Dendritic cell treated with granulocyte-macrophage colony-stimulating factor and Interleukin-4, amounts not matched to agents 40 ng/mL and 50 ng/mL, for 4 days (primary cell): Measurements from ENCODE around the gene POLR2A.

ENCODE experiments used
- H3K27ac Mint-ChIP-seq: one replicate; pipeline ENCODE4 v1.8.0; 2022; ENCODE audit warnings: mild to moderate bottlenecking, mixed read lengths
- H3K27me3 Mint-ChIP-seq: one replicate; pipeline ENCODE4 v1.8.0; 2022; ENCODE audit warnings: mild to moderate bottlenecking, mixed read lengths
- H3K36me3 Mint-ChIP-seq: one replicate; pipeline ENCODE4 v1.8.0; 2022; ENCODE audit warnings: low read depth, mixed read lengths
- H3K4me1 Mint-ChIP-seq: one replicate; pipeline ENCODE4 v1.8.0; 2022; ENCODE audit warnings: low read depth, mixed read lengths
- H3K4me3 Mint-ChIP-seq: one replicate; pipeline ENCODE4 v1.8.0; 2022; ENCODE audit warnings: mild to moderate bottlenecking, moderate library complexity, mixed read lengths
- H3K9me3 Mint-ChIP-seq: one replicate; pipeline ENCODE4 v1.8.0; 2022; ENCODE audit warnings: mixed read lengths
- intact Hi-C: fragments of 100-400 bp; cut with micrococcal nuclease; formaldehyde crosslinking; loops from one replicate; pipeline ENCODE4 v1.15.0; 2022

The POLR2A gene

GRCh38 chr17:7513850-7514419 is 29.8 kb downstream of the POLR2A start:
- intact Hi-C loops, result loop anchor here (1.0 to 2.0 kb wide), 2 partner anchors 47 to 75 kb away; partner anchors contain the start of gene SENP3
- no peaks in the 10 kb centered on the region for H3K27me3 Mint-ChIP-seq
- H3K9me3 Mint-ChIP-seq, result no peaks in the 10 kb centered on the region
- peaks cover 58% of the 10 kb centered on the region for H3K36me3 Mint-ChIP-seq
- H3K4me1 Mint-ChIP-seq, result peaks cover 40% of the 10 kb centered on the region
- no peak overlapping the region for H3K4me3 Mint-ChIP-seq
- peak overlapping the region; percentile 39 for H3K27ac Mint-ChIP-seq

GRCh38 chr17:7515911-7516610 is 31.9 kb downstream of the POLR2A start:
- no peaks in the 10 kb centered on the region for H3K27me3 Mint-ChIP-seq
- H3K9me3 Mint-ChIP-seq, result no peaks in the 10 kb centered on the region
- peaks cover 40% of the 10 kb centered on the region for H3K4me1 Mint-ChIP-seq
- no peak overlapping the region for H3K4me3 Mint-ChIP-seq
- intact Hi-C loops, result loop anchor here (2.0 kb wide), 1 partner anchor 73 kb away; no protein-coding TSS in a partner anchor
- peaks cover 37% of the 10 kb centered on the region for H3K36me3 Mint-ChIP-seq
- H3K27ac Mint-ChIP-seq, result peak overlapping the region; percentile 46

GRCh38 chr17:7523033-7523432 is 38.9 kb downstream of the POLR2A start:
- Mint-ChIP-seq H3K36me3 (no peaks in the 10 kb centered on the region), H3K9me3 (peaks cover 7% of the 10 kb centered on the region), H3K4me3 (no peak overlapping the region), H3K27ac (no peak overlapping the region), H3K27me3 (no peaks in the 10 kb centered on the region), H3K4me1 (peaks cover 7% of the 10 kb centered on the region)
- intact Hi-C loops, result loop anchor here (1.0 kb wide), 1 partner anchor 38 kb away; the partner anchor contains the start of gene SENP3

- no peaks in the 10 kb centered on the region for H3K27me3 Mint-ChIP-seq
- H3K36me3 Mint-ChIP-seq, result no peaks in the 10 kb centered on the region
- H3K4me3 Mint-ChIP-seq, result no peak overlapping the region
- H3K27ac Mint-ChIP-seq, result no peak overlapping the region
- peaks cover 6% of the 10 kb centered on the region for H3K4me1 Mint-ChIP-seq
- intact Hi-C loops, result no loop called here
- H3K9me3 Mint-ChIP-seq, result peaks cover 14% of the 10 kb centered on the region
These were observed 44.7 kb downstream of the POLR2A start for GRCh38 chr17:7528842-7529241.

GRCh38 chr17:7530023-7530900 is 46.1 kb downstream of the POLR2A start:
- intact Hi-C loops, result no loop called here
- H3K4me3 Mint-ChIP-seq, result no peak overlapping the region
- peaks cover 6% of the 10 kb centered on the region for H3K4me1 Mint-ChIP-seq
- no peaks in the 10 kb centered on the region for H3K27me3 Mint-ChIP-seq
- H3K27ac Mint-ChIP-seq, result no peak overlapping the region
- H3K9me3 Mint-ChIP-seq, result peaks cover 14% of the 10 kb centered on the region
- no peaks in the 10 kb centered on the region for H3K36me3 Mint-ChIP-seq

GRCh38 chr17:7538050-7538449 is 53.9 kb downstream of the POLR2A start:
- no peak overlapping the region for H3K27ac Mint-ChIP-seq
- intact Hi-C loops, result no loop called here
- peaks cover 19% of the 10 kb centered on the region for H3K9me3 Mint-ChIP-seq
- no peaks in the 10 kb centered on the region for H3K4me1 Mint-ChIP-seq
- peaks cover 6% of the 10 kb centered on the region for H3K27me3 Mint-ChIP-seq
- no peak overlapping the region for H3K4me3 Mint-ChIP-seq
- H3K36me3 Mint-ChIP-seq, result no peaks in the 10 kb centered on the region

- Mint-ChIP-seq H3K27ac (no peak overlapping the region), H3K4me1 (no peaks in the 10 kb centered on the region), H3K27me3 (peaks cover 6% of the 10 kb centered on the region), H3K9me3 (peaks cover 19% of the 10 kb centered on the region), H3K36me3 (no peaks in the 10 kb centered on the region), H3K4me3 (no peak overlapping the region)
- intact Hi-C loops, result no loop called here
These were observed 54.9 kb downstream of the POLR2A start for GRCh38 chr17:7538891-7539545.

GRCh38 chr17:7541074-7541621 is 57.0 kb downstream of the POLR2A start:
- no peaks in the 10 kb centered on the region for H3K36me3 Mint-ChIP-seq
- no peak overlapping the region for H3K27ac Mint-ChIP-seq
- intact Hi-C loops, result no loop called here
- no peak overlapping the region for H3K4me3 Mint-ChIP-seq
- no peaks in the 10 kb centered on the region for H3K4me1 Mint-ChIP-seq
- H3K27me3 Mint-ChIP-seq, result peaks cover 6% of the 10 kb centered on the region
- peaks cover 19% of the 10 kb centered on the region for H3K9me3 Mint-ChIP-seq

- Mint-ChIP-seq H3K27me3 (peaks cover 5% of the 10 kb centered on the region), H3K36me3 (peaks cover 15% of the 10 kb centered on the region), H3K4me1 (peaks cover 20% of the 10 kb centered on the region), H3K9me3 (no peaks in the 10 kb centered on the region), H3K4me3 (no peak overlapping the region), H3K27ac (no peak overlapping the region)
- intact Hi-C loops, result no loop called here
These were observed 60.7 kb downstream of the POLR2A start for GRCh38 chr17:7544911-7545310.

GRCh38 chr17:7548585-7549400 is 64.6 kb downstream of the POLR2A start, which contains the start of gene TNFSF12:
Gene TNFSF12 (plus strand): TSS chr17:7549058. CDS start chr17:7549154, 96 bp downstream.
- Mint-ChIP-seq H3K4me1 (peaks cover 57% of the 10 kb centered on the region), H3K4me3 (peak within 1 kb of the TSS; percentile 80), H3K27me3 (peaks cover 5% of the 10 kb centered on the region), H3K36me3 (peaks cover 37% of the 10 kb centered on the region), H3K27ac (peak within 1 kb of the TSS; percentile 86), H3K9me3 (no peaks in the 10 kb centered on the region)
- intact Hi-C loops, result no loop called here
